CD4-positive, CD25-positive, alpha-beta regulatory T cell (primary cell): Measurements from ENCODE around the gene EXOC4. TPM values are rescaled to one million over a fixed set of nuclear protein-coding genes. Genes with fewer than 3 reads are reported as not detected.

Experiments used
- ATAC-seq, 2 donors: fragments of 150-1000 bp; cut with Tn5 transposase; one replicate each; pipeline ENCODE4 v1.10.0; 2021; ENCODE audit warnings: low read depth in 2 of 2, moderate number of reproducible peaks in 2 of 2, moderate library complexity in 1 of 2
- DNase-seq, 3 donors: peaks; one replicate each; pipeline versions ENCODE4 v3.0.0 to v3.0.0-alpha.2; 2012 to 2022; ENCODE audit warnings: mixed read lengths in 1 of 3
- H3K27ac ChIP-seq: one replicate; pipeline ENCODE4 v1.7.0; 2013; ENCODE audit warnings: mild to moderate bottlenecking, low read length; ENCODE audit not compliant: insufficient read depth, poor library complexity, severe bottlenecking
- H3K27me3 ChIP-seq: one replicate; pipeline ENCODE4 v1.7.0; 2013; ENCODE audit warnings: low read length; ENCODE audit not compliant: control insufficient read depth, insufficient read depth
- H3K36me3 ChIP-seq: one replicate; pipeline ENCODE4 v1.7.0; 2013; ENCODE audit warnings: mild to moderate bottlenecking, low read length, moderate library complexity; ENCODE audit not compliant: control insufficient read depth, insufficient read depth
- H3K4me1 ChIP-seq: 2 replicates; pipeline ENCODE4 v1.7.0; 2013; ENCODE audit warnings: mild to moderate bottlenecking, low read length; ENCODE audit not compliant: insufficient read depth, control insufficient read depth, poor library complexity, severe bottlenecking
- H3K4me3 ChIP-seq: one replicate; pipeline ENCODE4 v1.7.0; 2013; ENCODE audit warnings: low read depth, mild to moderate bottlenecking, low read length, moderate library complexity
- H3K9me3 ChIP-seq, 2 experiments: 1 replicate in 1 of 2; 2 replicates in 1 of 2; pipeline ENCODE4 v1.7.0; 2013; ENCODE audit warnings: low read length in 2 of 2, mild to moderate bottlenecking in 1 of 2, moderate library complexity in 1 of 2; ENCODE audit not compliant: control insufficient read depth in 2 of 2
- H3K27ac Mint-ChIP-seq, 3 donors: one replicate each; pipeline ENCODE4 v1.8.0; 2020 to 2022; ENCODE audit warnings: mild to moderate bottlenecking in 3 of 3, mixed read lengths in 3 of 3, moderate library complexity in 2 of 3
- H3K27me3 Mint-ChIP-seq: one replicate; pipeline ENCODE4 v1.8.0; 2022; ENCODE audit warnings: mild to moderate bottlenecking, mixed read lengths
- H3K36me3 Mint-ChIP-seq: one replicate; pipeline ENCODE4 v1.8.0; 2020; ENCODE audit warnings: mixed read lengths
- H3K4me1 Mint-ChIP-seq, 4 donors: one replicate each; pipeline ENCODE4 v1.8.0; 2020 to 2022; ENCODE audit warnings: mixed read lengths in 4 of 4, mild to moderate bottlenecking in 1 of 4
- H3K4me3 Mint-ChIP-seq, 4 donors: one replicate each; pipeline ENCODE4 v1.8.0; 2020 to 2022; ENCODE audit warnings: mild to moderate bottlenecking in 4 of 4, mixed read lengths in 4 of 4, moderate library complexity in 3 of 4
- H3K9me3 Mint-ChIP-seq, 7 donors: one replicate each; pipeline ENCODE4 v1.8.0; 2020 to 2022; ENCODE audit warnings: mixed read lengths in 7 of 7, mild to moderate bottlenecking in 3 of 7, moderate library complexity in 2 of 7
- polyA plus RNA-seq, 4 donors: library from polyadenylated mRNA; unstranded; fragments of 300-500 nt; fragmentation: Illumina TruSeq; gene quantifications; one replicate each; pipeline ENCODE4 v1.2.3, GENCODE V29; 2021
- total RNA-seq: library from RNA; stranded (reverse); gene quantifications from one replicate; pipeline ENCODE4 v1.2.3, GENCODE V29; 2022

EXOC4 gene
- total and polyA plus RNA-seq, 5 donors from 2014 or later, result 39.1 to 118 (median 52.2) TPM

GRCh38 chr7:133761443-133761842 lies 508.6 kb downstream of the EXOC4 start:
- no peak overlapping the region for H3K27ac Mint-ChIP-seq
- H3K4me3 Mint-ChIP-seq, result no peak overlapping the region
- Histone ChIP-seq H3K4me3 (no peak overlapping the region), H3K36me3 (no peaks in the 10 kb centered on the region), H3K9me3 (no peaks in the 10 kb centered on the region), H3K4me1 (no peaks in the 10 kb centered on the region), H3K27ac (no peak overlapping the region), H3K27me3 (no peaks in the 10 kb centered on the region)
- H3K27me3 Mint-ChIP-seq, result no peaks in the 10 kb centered on the region
- peaks cover 0 to 7% (median 0%) of the 10 kb centered on the region in 4 donors for H3K4me1 Mint-ChIP-seq
- ATAC-seq, result no peak
- H3K36me3 Mint-ChIP-seq, result peaks cover 24% of the 10 kb centered on the region
- H3K9me3 Mint-ChIP-seq, result no peaks in the 10 kb centered on the region
- DNase-seq, result no peak

- H3K36me3 ChIP-seq, result no peaks in the 10 kb centered on the region
- Mint-ChIP-seq H3K27ac (no peak overlapping the region), H3K4me3 (no peak overlapping the region), H3K4me1 (peaks cover 0 to 7% (median 0%) of the 10 kb centered on the region in 4 donors), H3K36me3 (peaks cover 23% of the 10 kb centered on the region), H3K9me3 (no peaks in the 10 kb centered on the region), H3K27me3 (no peaks in the 10 kb centered on the region)
- no peak for DNase-seq
- H3K4me3 ChIP-seq, result no peak overlapping the region
- ATAC-seq, result no peak
- no peaks in the 10 kb centered on the region for H3K27me3 ChIP-seq
- no peak overlapping the region for H3K27ac ChIP-seq
- H3K4me1 ChIP-seq, result no peaks in the 10 kb centered on the region
- no peaks in the 10 kb centered on the region for H3K9me3 ChIP-seq
Measured at GRCh38 chr7:133763076-133763640, 510.3 kb downstream of the EXOC4 start.

- Histone ChIP-seq H3K4me1 (no peaks in the 10 kb centered on the region), H3K4me3 (no peak overlapping the region), H3K27ac (no peak overlapping the region), H3K9me3 (no peaks in the 10 kb centered on the region), H3K27me3 (no peaks in the 10 kb centered on the region), H3K36me3 (no peaks in the 10 kb centered on the region)
- Mint-ChIP-seq H3K4me3 (no peak overlapping the region), H3K4me1 (peaks cover 0 to 3% (median 0%) of the 10 kb centered on the region in 4 donors), H3K36me3 (peaks cover 12% of the 10 kb centered on the region), H3K27me3 (no peaks in the 10 kb centered on the region), H3K27ac (no peak overlapping the region), H3K9me3 (no peaks in the 10 kb centered on the region)
- ATAC-seq (no peak), DNase-seq (no peak)
Measured at GRCh38 chr7:133769668-133770067, 516.8 kb downstream of the EXOC4 start.

GRCh38 chr7:133770863-133771492 lies 518.1 kb downstream of the EXOC4 start:
- H3K4me3 ChIP-seq, result no peak overlapping the region
- H3K27ac ChIP-seq, result no peak overlapping the region
- H3K27me3 ChIP-seq, result no peaks in the 10 kb centered on the region
- H3K4me1 ChIP-seq, result no peaks in the 10 kb centered on the region
- H3K36me3 Mint-ChIP-seq, result peaks cover 12% of the 10 kb centered on the region
- no peak for DNase-seq
- peaks cover 0 to 5% (median 0%) of the 10 kb centered on the region in 4 donors for H3K4me1 Mint-ChIP-seq
- no peaks in the 10 kb centered on the region for H3K27me3 Mint-ChIP-seq
- no peaks in the 10 kb centered on the region for H3K9me3 Mint-ChIP-seq
- H3K36me3 ChIP-seq, result no peaks in the 10 kb centered on the region
- ATAC-seq, result no peak
- no peak overlapping the region for H3K27ac Mint-ChIP-seq
- H3K9me3 ChIP-seq, result no peaks in the 10 kb centered on the region
- no peak overlapping the region for H3K4me3 Mint-ChIP-seq

GRCh38 chr7:133771788-133772419 lies 519.0 kb downstream of the EXOC4 start:
- H3K27me3 Mint-ChIP-seq, result no peaks in the 10 kb centered on the region
- peaks cover 10% of the 10 kb centered on the region for H3K36me3 Mint-ChIP-seq
- no peak overlapping the region for H3K27ac Mint-ChIP-seq
- no peak for ATAC-seq
- H3K4me3 Mint-ChIP-seq, result no peak overlapping the region
- H3K27ac ChIP-seq, result no peak overlapping the region
- H3K9me3 ChIP-seq, result no peaks in the 10 kb centered on the region
- peaks cover 0 to 5% (median 0%) of the 10 kb centered on the region in 4 donors for H3K4me1 Mint-ChIP-seq
- H3K36me3 ChIP-seq, result no peaks in the 10 kb centered on the region
- no peaks in the 10 kb centered on the region for H3K4me1 ChIP-seq
- no peak for DNase-seq
- no peaks in the 10 kb centered on the region for H3K27me3 ChIP-seq
- H3K4me3 ChIP-seq, result no peak overlapping the region
- no peaks in the 10 kb centered on the region for H3K9me3 Mint-ChIP-seq

- Histone ChIP-seq H3K36me3 (no peaks in the 10 kb centered on the region), H3K4me1 (no peaks in the 10 kb centered on the region), H3K27ac (no peak overlapping the region), H3K4me3 (no peak overlapping the region), H3K27me3 (no peaks in the 10 kb centered on the region), H3K9me3 (no peaks in the 10 kb centered on the region)
- DNase-seq, result no peak
- Mint-ChIP-seq H3K9me3 (no peaks in the 10 kb centered on the region), H3K4me3 (no peak overlapping the region), H3K27ac (no peak overlapping the region), H3K36me3 (peaks cover 16% of the 10 kb centered on the region), H3K4me1 (peaks cover 0 to 5% (median 0%) of the 10 kb centered on the region in 4 donors), H3K27me3 (no peaks in the 10 kb centered on the region)
- ATAC-seq, result no peak
Measured at GRCh38 chr7:133773601-133774000, 520.7 kb downstream of the EXOC4 start.

- ATAC-seq, result no peak
- peaks cover 0 to 4% (median 0%) of the 10 kb centered on the region in 7 donors for H3K9me3 Mint-ChIP-seq
- no peaks in the 10 kb centered on the region for H3K9me3 ChIP-seq
- no peak for DNase-seq
- H3K27ac ChIP-seq, result no peak overlapping the region
- H3K27me3 Mint-ChIP-seq, result no peaks in the 10 kb centered on the region
- no peaks in the 10 kb centered on the region for H3K36me3 ChIP-seq
- no peak overlapping the region for H3K27ac Mint-ChIP-seq
- H3K4me1 Mint-ChIP-seq, result peaks cover 0 to 5% (median 0%) of the 10 kb centered on the region in 4 donors
- H3K4me3 Mint-ChIP-seq, result no peak overlapping the region
- peaks cover 28% of the 10 kb centered on the region for H3K36me3 Mint-ChIP-seq
- no peak overlapping the region for H3K4me3 ChIP-seq
- no peaks in the 10 kb centered on the region for H3K27me3 ChIP-seq
- H3K4me1 ChIP-seq, result no peaks in the 10 kb centered on the region
Measured at GRCh38 chr7:133775201-133775600, 522.3 kb downstream of the EXOC4 start.
